GM12875 (cell line): ENCODE data around the gene KCNIP3.
A peak's percentile ranks its signal among the peaks of the same experiment; 100 is the strongest.
"Not testable (repeated sequence)": the region's sequence is repeated elsewhere in the genome, so short reads cannot be mapped to it uniquely, and the experiment has no call there.

Experiments
- H3K4me3 ChIP-seq: one replicate; pipeline ENCODE4 v1.5.1; 2011; ENCODE audit warnings: low read depth, low read length, control low read depth
- CTCF ChIP-seq: IDR thresholded peaks from 2 replicates; pipeline ENCODE4 v1.5.1; 2011; ENCODE audit warnings: low read depth, mild to moderate bottlenecking, control low read depth, inconsistent platforms, low read length, moderate library complexity, borderline replicate concordance; ENCODE audit not compliant: insufficient read depth

The KCNIP3 gene

GRCh38 chr2:95402370-95403203, 105.4 kb downstream of the KCNIP3 start, which contains the start of gene FAHD2A:
FAHD2A (plus strand) TSS chr2:95402708; CDS start chr2:95405559, 2,851 bp downstream.
- TF ChIP-seq CTCF: no peak
- peak within 1 kb of the TSS; percentile 88 for H3K4me3 ChIP-seq

- H3K4me3 ChIP-seq: peak overlapping the region; percentile 88
- TF ChIP-seq CTCF: peak; percentile 38; the same call in 1 of the 2 replicates
Observed at GRCh38 chr2:95403204-95403721, 106.1 kb downstream of the KCNIP3 start.

GRCh38 chr2:95403824-95404223, 106.7 kb downstream of the KCNIP3 start:
- H3K4me3 ChIP-seq: not testable (repeated sequence)

GRCh38 chr2:95404676-95405075, 107.5 kb downstream of the KCNIP3 start:
- not testable (repeated sequence) for H3K4me3 ChIP-seq

GRCh38 chr2:95411239-95411638, 114.1 kb downstream of the KCNIP3 start:
- H3K4me3 ChIP-seq: not testable (repeated sequence)

GRCh38 chr2:95414015-95414594, 117.0 kb downstream of the KCNIP3 start:
- TF ChIP-seq CTCF: peak; percentile 77

GRCh38 chr2:95415138-95415537, 118.0 kb downstream of the KCNIP3 start:
- H3K4me3 ChIP-seq: not testable (repeated sequence)

More at GRCh38 chr2:95414015-95414594, 117.0 kb downstream of the KCNIP3 start:
- H3K4me3 ChIP-seq: not testable (repeated sequence)

GRCh38 chr2:95415561-95415960, 118.4 kb downstream of the KCNIP3 start:
- H3K4me3 ChIP-seq: not testable (repeated sequence)

- not testable (repeated sequence) for H3K4me3 ChIP-seq
Observed at GRCh38 chr2:95427196-95427867, 130.2 kb downstream of the KCNIP3 start.

GRCh38 chr2:95429748-95430467, 132.8 kb downstream of the KCNIP3 start:
- not testable (repeated sequence) for H3K4me3 ChIP-seq

GRCh38 chr2:95433373-95433772, 136.2 kb downstream of the KCNIP3 start:
- H3K4me3 ChIP-seq: not testable (repeated sequence)

- H3K4me3 ChIP-seq: not testable (repeated sequence)
Observed at GRCh38 chr2:95433973-95434372, 136.8 kb downstream of the KCNIP3 start.

GRCh38 chr2:95434507-95435076, 137.4 kb downstream of the KCNIP3 start:
- not testable (repeated sequence) for H3K4me3 ChIP-seq

GRCh38 chr2:95435162-95435871, 138.2 kb downstream of the KCNIP3 start:
- not testable (repeated sequence) for H3K4me3 ChIP-seq
